Measurements from ENCODE around the gene DEPDC5.

DEPDC5 gene

DNA sequence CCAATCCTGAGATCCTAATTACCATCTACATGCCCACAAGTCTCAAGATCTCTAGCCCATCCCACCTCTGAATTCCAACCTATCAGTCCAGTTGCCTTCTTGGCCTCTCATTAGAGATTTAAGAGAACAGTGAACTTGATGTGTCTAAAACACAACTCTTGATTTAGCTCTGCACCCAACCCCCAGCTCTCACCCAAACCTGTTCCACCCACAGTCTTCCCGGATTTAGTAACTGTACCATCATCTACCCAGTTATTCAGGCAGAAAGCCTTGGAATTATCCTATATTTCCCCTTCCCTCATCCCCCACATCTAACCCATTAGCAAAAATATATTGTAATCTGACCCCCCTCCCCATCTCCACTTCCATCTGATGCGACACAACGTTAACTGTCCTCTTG is 166.5 kb downstream of the DEPDC5 start:
- ChIA-PET CTCF (no interaction called here), POLR2A (no interaction called here)
- no peak for TF ChIP-seq FOXA1 (IDR thresholded peaks at IDR 0.05)
- no peak for TF ChIP-seq FOXM1 (IDR thresholded peaks at IDR 0.05; ENCODE audit: borderline replicate concordance)
- no peak for TF ChIP-seq CTBP1 (IDR thresholded peaks at IDR 0.05; ENCODE audit: borderline replicate concordance)
- TF ChIP-seq NFRKB (IDR thresholded peaks at IDR 0.05): no peak
- TF ChIP-seq SUZ12 (IDR thresholded peaks at IDR 0.05): no peak
- TF ChIP-seq LEF1 (IDR thresholded peaks at IDR 0.05; ENCODE audit: borderline replicate concordance): no peak
- no peak for TF ChIP-seq ARNT (IDR thresholded peaks at IDR 0.05)
- TF ChIP-seq FOXK2 (IDR thresholded peaks at IDR 0.05): no peak
- TF ChIP-seq HDGF (IDR thresholded peaks at IDR 0.05; ENCODE audit: borderline replicate concordance): no peak
- no peak for TF ChIP-seq TARDBP (IDR thresholded peaks at IDR 0.05)
- no peak for TF ChIP-seq PKNOX1 (IDR thresholded peaks at IDR 0.05)
- TF ChIP-seq L3MBTL2 (conservative IDR thresholded peaks at IDR 0.05): no peak
- no peak for TF ChIP-seq BHLHE40 (IDR thresholded peaks at IDR 0.05; ENCODE audit: borderline replicate concordance)
- no peak for TF ChIP-seq SP1 (IDR thresholded peaks at IDR 0.05)
- TF ChIP-seq ELF4 (IDR thresholded peaks at IDR 0.05): no peak
- no peak for TF ChIP-seq ZNF384 (IDR thresholded peaks at IDR 0.05)
- DNase-seq (ENCODE audit: extremely low spot score): no peak

- ChIA-PET POLR2A (no interaction called here), CTCF (no interaction called here)
- no peak for DNase-seq (ENCODE audit: extremely low spot score)
- TF ChIP-seq ELF4 (IDR thresholded peaks at IDR 0.05): no peak
- TF ChIP-seq ZNF384 (IDR thresholded peaks at IDR 0.05): no peak
- TF ChIP-seq HDGF (IDR thresholded peaks at IDR 0.05; ENCODE audit: borderline replicate concordance): no peak
- TF ChIP-seq TARDBP (IDR thresholded peaks at IDR 0.05): no peak
- no peak for TF ChIP-seq NFRKB (IDR thresholded peaks at IDR 0.05)
- TF ChIP-seq FOXM1 (IDR thresholded peaks at IDR 0.05; ENCODE audit: borderline replicate concordance): no peak
- TF ChIP-seq LEF1 (IDR thresholded peaks at IDR 0.05; ENCODE audit: borderline replicate concordance): no peak
- no peak for TF ChIP-seq BHLHE40 (IDR thresholded peaks at IDR 0.05; ENCODE audit: borderline replicate concordance)
These were observed 167.3 kb downstream of the DEPDC5 start for GRCh38 chr22:31921106-31921505.

DNA sequence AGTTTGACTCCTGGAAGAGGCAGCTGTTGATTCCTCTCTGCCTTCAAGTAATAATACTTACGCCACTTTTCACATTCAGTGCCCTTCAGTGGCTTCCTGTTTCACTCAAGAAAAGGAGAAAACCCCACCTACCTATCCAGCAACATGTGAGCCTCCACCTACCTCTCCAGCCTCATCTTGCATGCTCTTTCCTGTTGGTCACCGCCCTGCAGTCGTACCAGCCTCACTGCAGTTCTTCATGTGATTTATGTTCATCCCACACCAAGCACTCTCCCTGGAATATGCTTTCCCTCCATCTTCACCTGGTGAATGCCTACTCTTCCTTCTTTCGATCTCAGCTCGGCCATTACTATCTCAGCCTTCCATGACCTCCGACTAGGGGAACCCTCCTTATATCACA is 168.7 kb downstream of the DEPDC5 start:
- no peak for DNase-seq (ENCODE audit: extremely low spot score)
- POLR2A ChIA-PET: no interaction called here
- no peak for TF ChIP-seq SP1 (IDR thresholded peaks at IDR 0.05)
- TF ChIP-seq SUZ12 (IDR thresholded peaks at IDR 0.05): no peak
- TF ChIP-seq PKNOX1 (IDR thresholded peaks at IDR 0.05): peak; percentile 52; the same call in 1 of the 2 replicates
- CTCF ChIA-PET: no interaction called here

- POLR2A ChIA-PET: no interaction called here
- CTCF ChIA-PET: no interaction called here
These were observed 169.3 kb downstream of the DEPDC5 start for GRCh38 chr22:31923136-31923535.

GRCh38 chr22:31923747-31924146 is 169.9 kb downstream of the DEPDC5 start:
- ChIA-PET CTCF (no interaction called here), POLR2A (no interaction called here)
- TF ChIP-seq FOXA1 (IDR thresholded peaks at IDR 0.05) (no peak), TARDBP (IDR thresholded peaks at IDR 0.05) (no peak), FOXK2 (IDR thresholded peaks at IDR 0.05) (no peak), SUZ12 (IDR thresholded peaks at IDR 0.05) (no peak), LEF1 (IDR thresholded peaks at IDR 0.05; ENCODE audit: borderline replicate concordance) (no peak), ARNT (IDR thresholded peaks at IDR 0.05) (no peak), NFRKB (IDR thresholded peaks at IDR 0.05) (no peak), BHLHE40 (IDR thresholded peaks at IDR 0.05; ENCODE audit: borderline replicate concordance) (no peak), FOXM1 (IDR thresholded peaks at IDR 0.05; ENCODE audit: borderline replicate concordance) (no peak), L3MBTL2 (conservative IDR thresholded peaks at IDR 0.05) (no peak), HDGF (IDR thresholded peaks at IDR 0.05; ENCODE audit: borderline replicate concordance) (no peak), SP1 (IDR thresholded peaks at IDR 0.05) (no peak)
- no peak for DNase-seq (ENCODE audit: extremely low spot score)

More at GRCh38 chr22:31923136-31923535, 169.3 kb downstream of the DEPDC5 start:
- DNase-seq (ENCODE audit: extremely low spot score): no peak
- no peak for TF ChIP-seq LEF1 (IDR thresholded peaks at IDR 0.05; ENCODE audit: borderline replicate concordance)
- TF ChIP-seq NFRKB (IDR thresholded peaks at IDR 0.05): no peak
- no peak for TF ChIP-seq ZNF384 (IDR thresholded peaks at IDR 0.05)
- TF ChIP-seq HDGF (IDR thresholded peaks at IDR 0.05; ENCODE audit: borderline replicate concordance): no peak
- no peak for TF ChIP-seq PKNOX1 (IDR thresholded peaks at IDR 0.05)
- no peak for TF ChIP-seq BHLHE40 (IDR thresholded peaks at IDR 0.05; ENCODE audit: borderline replicate concordance)
- no peak for TF ChIP-seq FOXA1 (IDR thresholded peaks at IDR 0.05)
- TF ChIP-seq SUZ12 (IDR thresholded peaks at IDR 0.05): no peak
- no peak for TF ChIP-seq L3MBTL2 (conservative IDR thresholded peaks at IDR 0.05)
- TF ChIP-seq SP1 (IDR thresholded peaks at IDR 0.05): no peak
- TF ChIP-seq ELF4 (IDR thresholded peaks at IDR 0.05): no peak
- no peak for TF ChIP-seq CTBP1 (IDR thresholded peaks at IDR 0.05; ENCODE audit: borderline replicate concordance)
- TF ChIP-seq TARDBP (IDR thresholded peaks at IDR 0.05): no peak

GRCh38 chr22:31925056-31925455 is 171.2 kb downstream of the DEPDC5 start:
- ChIA-PET CTCF (no interaction called here), POLR2A (no interaction called here)
- TF ChIP-seq PKNOX1 (IDR thresholded peaks at IDR 0.05) (no peak), NFRKB (IDR thresholded peaks at IDR 0.05) (no peak), L3MBTL2 (conservative IDR thresholded peaks at IDR 0.05) (no peak), HDGF (IDR thresholded peaks at IDR 0.05; ENCODE audit: borderline replicate concordance) (no peak), CTBP1 (IDR thresholded peaks at IDR 0.05; ENCODE audit: borderline replicate concordance) (no peak), BHLHE40 (IDR thresholded peaks at IDR 0.05; ENCODE audit: borderline replicate concordance) (no peak), ELF4 (IDR thresholded peaks at IDR 0.05) (no peak), TARDBP (IDR thresholded peaks at IDR 0.05) (no peak), FOXA1 (IDR thresholded peaks at IDR 0.05) (no peak), FOXK2 (IDR thresholded peaks at IDR 0.05) (no peak), ZNF384 (IDR thresholded peaks at IDR 0.05) (no peak), SUZ12 (IDR thresholded peaks at IDR 0.05) (no peak), FOXM1 (IDR thresholded peaks at IDR 0.05; ENCODE audit: borderline replicate concordance) (no peak), ARNT (IDR thresholded peaks at IDR 0.05) (no peak), SP1 (IDR thresholded peaks at IDR 0.05) (no peak), LEF1 (IDR thresholded peaks at IDR 0.05; ENCODE audit: borderline replicate concordance) (no peak)
- DNase-seq (ENCODE audit: extremely low spot score): no peak

Measured in HEK293T (cell line).